Urothelium cell line (cell line): ENCODE data around the gene HYI.
"Not testable (repeated sequence)": the region's sequence is repeated elsewhere in the genome, so short reads cannot be mapped to it uniquely, and the experiment has no call there.

ENCODE experiments used
- DNase-seq: peaks from one replicate; pipeline ENCODE4 v3.0.0; 2011; ENCODE audit warnings: low spot score, mixed read lengths
- FAIRE-seq: peaks from 2 replicates; lab custom pipeline; 2011; peaks lifted over from hg19 to GRCh38; lab: Jason Lieb, UNC

Gene HYI

DNA sequence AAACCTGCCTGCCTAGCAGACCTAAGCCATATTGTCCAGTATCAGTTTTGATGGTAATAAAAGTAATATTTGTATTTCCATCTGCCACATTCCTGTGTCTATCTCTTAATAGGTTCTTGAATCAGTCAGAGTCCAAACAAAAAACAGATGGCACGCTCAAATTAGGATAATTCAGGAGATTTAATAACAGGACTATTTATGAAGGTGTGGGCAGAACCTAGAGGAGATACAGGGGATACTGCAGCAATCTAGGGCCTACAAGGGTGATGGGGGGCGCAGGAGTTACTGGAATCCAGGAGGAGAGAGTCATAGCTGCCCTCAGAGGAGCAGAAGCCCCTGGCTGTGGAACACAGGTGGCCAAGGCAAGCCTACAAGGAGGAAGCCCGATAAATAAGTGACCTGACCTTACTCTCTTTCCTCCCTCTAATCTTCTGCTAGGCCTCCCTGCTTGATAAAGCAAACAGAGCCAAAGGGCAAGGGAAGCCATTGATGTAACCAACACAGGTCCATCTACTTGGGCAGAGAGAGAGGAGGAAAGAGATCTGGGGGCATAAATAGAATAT, 11.9 kb upstream of the HYI start:
- no peak for FAIRE-seq
- no peak for DNase-seq

DNA sequence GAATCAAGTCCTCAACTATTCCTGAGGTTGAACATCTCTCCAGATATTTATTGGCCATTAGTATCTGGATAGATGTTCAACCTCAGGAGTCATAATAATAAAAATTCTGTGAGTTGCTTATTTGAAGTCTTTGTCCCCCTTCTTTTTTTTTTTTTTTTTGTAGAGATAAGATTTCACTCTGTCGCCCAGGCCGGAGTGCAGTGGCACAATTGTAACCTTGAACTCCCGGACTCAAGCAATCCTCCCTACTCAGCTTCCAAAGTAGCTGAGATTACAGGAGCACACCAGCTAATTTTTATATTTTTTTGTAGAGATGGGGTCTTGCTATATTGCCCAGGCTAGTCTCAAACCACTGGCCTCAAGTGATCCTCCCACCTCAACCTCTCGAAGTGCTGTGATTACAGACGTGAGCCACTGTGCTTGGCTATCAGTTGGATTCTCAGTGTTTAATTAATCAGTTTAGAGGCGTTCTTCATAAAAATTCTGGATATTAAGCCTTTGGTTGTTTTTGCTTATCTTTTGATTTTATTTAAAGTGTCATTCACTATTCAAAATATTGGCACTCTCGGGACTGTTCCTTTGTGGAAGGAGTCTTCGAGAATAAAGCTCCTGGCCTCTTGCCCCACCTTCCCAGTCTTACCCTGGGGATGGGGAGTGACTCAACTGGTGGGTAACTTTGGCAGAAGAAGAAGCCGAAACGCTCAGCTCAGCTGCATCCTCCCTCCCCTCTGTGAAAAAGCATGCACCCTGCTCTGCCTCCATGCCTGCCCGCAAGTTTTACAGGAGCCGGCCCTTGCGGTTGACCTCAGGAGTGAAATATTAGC, 11.2 kb upstream of the HYI start:
- FAIRE-seq (no peak), DNase-seq (peak; percentile 77)

DNA sequence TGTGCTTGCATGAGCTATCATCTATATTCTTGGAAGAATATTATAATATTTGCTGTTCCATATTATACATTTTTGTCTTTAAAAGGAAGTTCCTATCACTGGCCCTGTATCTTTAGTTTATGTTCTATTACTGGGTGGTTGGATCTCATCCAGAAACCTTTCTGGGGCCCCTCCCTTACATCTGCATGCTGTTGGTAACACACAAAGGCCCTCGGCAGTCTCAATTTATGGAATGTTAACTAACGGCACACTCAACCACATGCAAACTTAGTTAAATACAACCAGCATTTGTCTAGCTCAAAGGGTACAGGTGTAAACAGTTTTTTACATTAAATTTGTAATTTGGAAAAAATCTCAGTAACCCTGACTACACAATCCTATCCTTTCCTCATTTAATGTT, 9.7 kb upstream of the HYI start:
- DNase-seq (no peak), FAIRE-seq (no peak)

DNA sequence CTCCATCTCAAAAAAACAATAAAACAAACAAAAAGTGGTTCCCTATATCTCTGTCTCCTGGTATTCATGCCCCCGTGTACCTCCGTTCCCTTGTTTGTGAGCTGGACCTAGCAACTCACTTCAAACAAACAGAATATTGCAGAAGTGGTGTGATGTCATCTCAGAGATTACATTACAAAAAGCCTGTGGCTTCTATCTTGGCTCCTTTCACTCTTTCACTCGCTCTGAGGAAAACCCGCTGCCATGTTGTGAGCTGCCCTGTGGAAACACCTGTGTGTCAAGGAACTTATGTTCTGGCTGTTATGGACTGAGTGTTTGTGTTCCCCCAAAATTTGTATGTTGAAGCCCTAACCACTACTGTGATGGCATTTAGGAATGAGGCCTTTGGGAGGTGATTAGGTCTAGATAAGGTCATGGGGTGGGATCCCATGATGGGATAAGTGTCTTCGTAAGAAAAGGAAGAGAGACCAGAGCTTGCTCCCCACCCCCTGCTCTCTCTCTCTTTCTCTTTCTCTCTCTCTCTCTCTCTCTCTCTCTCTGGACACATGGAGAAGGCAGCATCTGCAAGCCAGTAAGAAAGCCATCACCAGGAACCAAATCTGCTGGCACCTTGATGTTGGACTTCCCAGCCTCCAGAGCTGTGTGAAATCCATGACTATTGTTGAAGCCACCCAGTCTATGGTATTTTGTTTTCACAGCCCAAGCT, 7.4 kb upstream of the HYI start:
- DNase-seq (no peak), FAIRE-seq (no peak)

DNA sequence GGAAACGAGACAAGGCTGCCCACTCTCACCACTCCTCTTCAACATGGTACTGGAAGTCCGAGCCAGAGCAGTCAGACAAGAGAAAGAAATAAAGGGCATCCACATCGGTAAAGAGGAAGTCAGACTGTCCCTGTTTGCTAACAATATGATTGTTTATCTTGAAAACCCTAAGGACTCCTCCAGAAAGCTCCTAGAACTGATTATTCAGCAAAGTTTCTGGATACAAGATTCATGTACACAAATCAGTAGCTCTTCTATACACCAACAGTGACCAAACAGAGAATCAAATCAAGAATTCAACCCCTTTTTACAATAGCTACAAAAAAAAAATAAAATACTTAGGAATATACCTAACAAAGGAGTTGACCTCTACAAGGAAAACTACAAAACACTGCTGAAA, 4.6 kb upstream of the HYI start:
- not testable (repeated sequence) for DNase-seq, FAIRE-seq

DNA sequence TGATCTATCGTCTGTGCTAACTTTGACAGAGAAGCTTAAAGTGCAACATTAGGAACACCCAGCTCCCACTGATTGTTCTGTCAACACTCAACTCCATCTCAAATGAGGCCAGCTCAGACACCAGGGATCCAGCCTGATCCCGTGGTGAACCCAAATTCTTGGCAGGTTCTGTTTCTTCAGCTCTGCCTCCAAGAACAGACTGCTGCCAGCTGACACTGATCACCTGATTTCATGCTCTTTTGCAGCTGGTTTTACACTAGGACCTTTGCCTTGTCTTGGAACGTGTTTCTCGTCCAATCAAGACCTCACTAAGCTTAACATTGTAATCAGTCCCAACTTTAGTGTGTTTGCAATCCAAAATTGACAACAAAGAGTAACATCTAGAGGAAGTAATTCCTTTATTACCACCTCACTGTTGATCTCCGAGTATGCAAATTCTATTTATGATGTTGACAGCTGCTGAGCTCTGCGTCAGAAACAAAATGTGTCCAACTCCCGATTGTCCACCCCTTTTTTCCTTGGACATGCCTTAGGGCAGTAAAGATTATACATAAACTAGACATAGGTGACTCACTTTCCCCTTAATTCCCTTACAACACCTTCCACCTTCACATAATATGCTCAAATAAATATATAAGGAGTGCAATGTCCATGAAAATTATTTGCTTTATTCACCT, 1.6 kb upstream of the HYI start:
- FAIRE-seq = peak; percentile 13

DNA sequence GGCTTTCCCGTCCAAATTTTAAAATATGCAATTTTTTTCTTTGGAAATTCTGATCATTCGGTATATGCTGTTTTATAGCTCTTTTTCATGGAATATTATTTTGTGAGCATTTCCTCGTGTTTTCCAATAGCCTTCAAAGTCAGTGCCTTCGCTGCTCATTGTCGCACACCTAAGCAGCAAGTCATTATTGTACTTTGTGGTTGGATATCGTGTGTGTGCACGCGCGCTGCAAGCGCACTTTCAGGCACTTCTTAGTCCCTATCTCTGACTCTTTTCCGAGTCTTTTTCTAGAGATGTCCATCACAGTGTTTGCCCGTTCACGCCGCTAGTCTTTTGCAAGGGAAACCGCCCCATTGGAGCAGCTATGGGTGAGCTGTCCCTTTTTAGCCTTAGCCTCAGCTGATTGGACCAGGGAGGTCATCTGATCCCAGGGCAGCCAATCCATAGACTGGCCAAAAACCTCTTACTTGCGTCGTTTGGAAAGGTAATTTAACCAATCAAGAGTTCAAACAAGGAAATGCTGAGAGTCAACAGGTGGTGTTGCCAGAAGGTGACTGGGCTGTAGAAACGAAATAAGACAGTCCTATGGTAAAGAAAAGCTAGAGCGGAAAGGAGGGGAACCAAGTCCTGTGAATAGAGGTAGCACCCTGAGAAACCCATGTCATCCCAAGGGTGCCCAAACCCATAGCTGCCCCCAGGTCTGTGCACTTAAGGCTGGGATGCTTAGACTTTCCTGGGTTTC, 710 bp upstream of the HYI start:
- no peak for FAIRE-seq

More for the DNA sequence above, 1.6 kb upstream of the HYI start:
- DNase-seq = no peak

DNA sequence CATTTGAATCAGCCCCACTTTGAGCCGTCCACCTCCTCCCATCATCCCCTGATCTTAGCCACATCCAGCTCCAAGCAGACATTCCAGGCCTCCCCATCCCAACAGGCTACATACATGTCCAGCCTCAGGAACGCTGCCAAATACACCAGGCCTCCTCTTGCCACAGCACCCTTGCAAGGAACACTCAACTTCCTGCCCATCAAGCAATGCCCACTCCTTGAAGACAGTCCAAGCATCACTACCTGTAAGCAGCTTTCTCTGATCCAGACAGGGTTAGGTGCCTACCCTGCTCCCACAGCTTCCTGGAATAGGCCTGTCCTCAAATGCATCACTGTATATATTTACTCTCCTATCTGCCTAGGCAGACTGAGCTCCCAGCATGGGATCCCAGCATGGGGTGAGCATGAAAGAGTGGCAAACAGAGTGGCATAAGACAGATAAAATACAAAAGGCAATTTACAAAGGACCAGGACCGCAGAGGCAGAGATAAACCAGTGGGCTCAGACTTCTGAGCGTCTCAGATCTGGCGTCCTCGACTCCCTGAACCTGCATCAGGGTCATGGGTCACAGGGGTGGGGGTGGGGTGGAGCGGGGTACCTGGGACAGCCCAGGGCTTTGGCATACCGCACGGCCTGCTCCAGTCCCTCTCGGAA, 816 bp downstream of the HYI start:
- FAIRE-seq (no peak), DNase-seq (no peak)

More for the DNA sequence above, 710 bp upstream of the HYI start:
- no peak for DNase-seq

DNA sequence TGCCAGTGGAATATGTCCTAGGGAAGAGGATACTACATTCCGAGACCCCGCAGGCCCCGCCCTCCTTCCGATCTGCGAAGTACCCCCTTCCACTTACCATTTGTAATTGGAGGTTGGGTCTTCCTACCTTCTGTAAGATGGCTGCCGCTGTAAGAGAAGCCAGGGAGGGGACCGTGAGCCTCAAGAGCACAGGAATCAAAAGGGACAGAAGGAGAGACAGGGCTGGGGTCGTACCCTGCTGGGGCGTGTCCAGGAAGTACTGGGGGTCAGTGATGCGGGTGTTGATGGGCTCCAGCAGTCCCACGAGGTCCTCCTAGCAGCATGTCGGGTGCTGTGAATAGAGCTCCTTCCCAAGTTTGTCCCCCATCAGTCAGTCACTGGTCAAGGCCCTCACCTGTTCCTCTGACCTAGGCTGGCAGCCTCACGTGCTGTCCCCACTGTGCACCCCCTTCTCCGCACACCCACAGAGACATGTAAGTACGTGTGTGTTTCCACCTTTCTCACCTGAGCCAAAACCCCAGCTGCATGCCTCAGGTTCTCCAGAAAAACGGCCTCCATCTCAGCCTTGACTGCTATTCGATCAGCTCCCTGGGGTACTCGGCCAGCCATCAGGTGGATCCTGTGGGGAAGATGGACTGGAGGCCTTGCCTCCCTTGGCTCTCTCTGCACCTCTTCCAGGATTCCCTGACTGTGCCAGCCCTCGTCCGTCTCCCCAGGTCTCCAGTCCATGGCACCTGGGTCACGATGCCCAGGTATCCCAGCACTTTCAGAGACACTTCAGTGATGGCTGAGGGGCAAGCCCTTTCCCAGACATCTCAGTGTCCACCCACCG, 1.8 kb downstream of the HYI start:
- no peak for DNase-seq
- no peak for FAIRE-seq

DNA sequence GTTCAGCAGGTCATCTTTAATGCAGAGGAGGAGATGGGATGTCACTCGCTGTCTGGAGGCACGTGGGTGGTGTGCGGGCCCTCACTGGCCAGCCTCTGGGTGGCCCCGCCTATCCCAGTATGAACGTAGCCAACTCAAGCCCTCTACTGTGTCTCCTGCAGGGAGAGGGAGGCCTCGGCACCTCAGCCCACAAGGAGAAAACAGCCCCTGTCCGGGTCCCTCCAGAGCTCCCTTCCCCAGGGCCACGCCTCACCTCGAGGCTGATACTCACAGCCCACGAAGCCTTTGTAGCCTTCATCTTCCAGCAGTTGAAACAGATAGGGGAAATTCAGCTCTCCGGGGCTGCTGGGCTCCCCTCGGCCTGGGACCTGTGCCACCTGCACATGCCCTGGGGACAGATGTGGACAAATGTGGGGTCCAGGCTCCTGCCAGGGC, 2.6 kb downstream of the HYI start:
- DNase-seq (no peak), FAIRE-seq (no peak)

DNA sequence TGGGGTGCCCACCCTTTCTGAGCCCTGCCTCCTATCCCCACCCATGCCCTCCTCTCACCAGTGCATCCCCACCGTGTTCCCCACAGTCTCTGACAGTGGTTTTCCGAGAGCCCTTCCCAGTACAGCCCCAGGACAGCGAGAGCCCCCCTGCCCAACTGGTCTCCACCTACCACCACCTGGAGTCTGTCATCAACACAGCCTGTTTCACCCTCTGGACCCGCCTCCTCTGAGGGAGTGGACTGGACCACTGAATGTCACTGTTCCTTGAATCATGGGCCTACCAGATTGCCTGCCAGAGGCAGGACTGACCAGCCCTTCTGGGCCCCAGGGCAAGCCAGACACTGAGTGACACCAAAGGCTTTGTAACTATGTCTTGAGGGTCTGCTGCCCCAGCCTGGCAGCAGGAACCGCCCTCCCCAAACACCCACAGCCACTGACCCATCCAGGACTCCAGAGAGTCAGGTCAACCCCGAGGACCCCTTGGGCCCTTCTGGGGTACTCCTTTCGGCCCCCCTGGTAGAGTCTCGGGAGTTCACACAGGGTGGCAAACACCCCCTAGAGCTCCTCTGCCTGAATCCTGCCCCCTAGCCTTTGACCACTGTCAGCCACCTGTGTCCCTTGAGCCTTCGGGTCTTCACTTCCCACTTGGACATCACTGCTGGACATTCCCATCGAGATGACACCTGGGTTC, 3.3 kb downstream of the HYI start:
- no peak for FAIRE-seq
- DNase-seq = no peak

DNA sequence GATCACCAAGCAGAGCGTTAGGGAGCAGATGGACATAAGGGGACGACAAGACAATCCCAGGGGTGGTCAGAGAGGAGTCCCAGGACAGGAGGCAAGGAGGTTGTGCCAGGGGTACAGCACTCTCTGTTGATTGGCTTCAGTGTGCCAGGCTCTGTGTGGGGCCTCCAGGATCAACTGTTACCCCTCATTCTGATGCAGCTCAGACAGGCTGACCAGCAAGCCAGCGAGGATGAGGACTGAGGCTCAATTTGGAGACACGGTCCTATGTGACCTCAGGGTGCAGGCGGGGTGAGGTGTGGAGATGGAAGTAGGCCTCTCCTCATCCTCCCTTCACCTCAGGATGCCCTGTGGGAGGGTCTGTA, 4.0 kb downstream of the HYI start:
- no peak for FAIRE-seq
- no peak for DNase-seq

DNA sequence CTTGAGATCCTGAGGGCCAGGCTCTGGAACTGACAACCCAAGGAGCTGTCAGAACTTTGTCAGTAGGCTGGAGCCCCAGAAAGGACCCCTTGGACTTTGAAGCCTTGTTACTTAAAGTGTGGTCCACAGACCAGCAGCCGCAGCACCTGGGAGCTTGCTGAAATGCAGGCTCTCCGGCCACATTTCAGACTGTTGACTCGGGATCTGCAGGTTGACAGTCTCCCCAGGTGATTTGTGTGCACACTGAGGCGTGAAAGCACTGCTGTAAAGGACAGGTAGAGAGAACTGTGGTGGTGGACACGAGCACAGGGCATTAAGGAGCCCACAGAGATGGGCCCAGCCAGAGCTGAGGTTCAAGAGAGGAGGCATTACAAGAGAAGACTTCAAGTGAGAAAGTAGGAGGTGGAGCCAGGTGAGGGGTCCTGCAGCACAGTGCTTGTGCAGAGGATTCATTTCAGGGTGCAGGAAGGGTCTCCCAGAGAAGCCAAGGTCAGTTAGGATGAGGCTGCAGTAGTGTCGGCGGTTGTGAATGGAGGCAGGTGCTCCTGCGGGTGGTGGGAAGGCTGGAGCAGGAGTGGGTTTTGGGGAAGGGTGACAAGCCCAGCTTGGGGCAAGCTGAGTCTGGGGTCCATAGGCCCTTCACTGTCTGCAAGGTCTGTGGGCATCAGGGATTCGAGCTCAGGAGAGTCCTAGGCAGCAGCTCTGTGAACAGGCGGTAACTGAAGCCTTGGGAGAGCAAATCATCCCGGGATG, 4.6 kb downstream of the HYI start:
- FAIRE-seq = no peak

DNA sequence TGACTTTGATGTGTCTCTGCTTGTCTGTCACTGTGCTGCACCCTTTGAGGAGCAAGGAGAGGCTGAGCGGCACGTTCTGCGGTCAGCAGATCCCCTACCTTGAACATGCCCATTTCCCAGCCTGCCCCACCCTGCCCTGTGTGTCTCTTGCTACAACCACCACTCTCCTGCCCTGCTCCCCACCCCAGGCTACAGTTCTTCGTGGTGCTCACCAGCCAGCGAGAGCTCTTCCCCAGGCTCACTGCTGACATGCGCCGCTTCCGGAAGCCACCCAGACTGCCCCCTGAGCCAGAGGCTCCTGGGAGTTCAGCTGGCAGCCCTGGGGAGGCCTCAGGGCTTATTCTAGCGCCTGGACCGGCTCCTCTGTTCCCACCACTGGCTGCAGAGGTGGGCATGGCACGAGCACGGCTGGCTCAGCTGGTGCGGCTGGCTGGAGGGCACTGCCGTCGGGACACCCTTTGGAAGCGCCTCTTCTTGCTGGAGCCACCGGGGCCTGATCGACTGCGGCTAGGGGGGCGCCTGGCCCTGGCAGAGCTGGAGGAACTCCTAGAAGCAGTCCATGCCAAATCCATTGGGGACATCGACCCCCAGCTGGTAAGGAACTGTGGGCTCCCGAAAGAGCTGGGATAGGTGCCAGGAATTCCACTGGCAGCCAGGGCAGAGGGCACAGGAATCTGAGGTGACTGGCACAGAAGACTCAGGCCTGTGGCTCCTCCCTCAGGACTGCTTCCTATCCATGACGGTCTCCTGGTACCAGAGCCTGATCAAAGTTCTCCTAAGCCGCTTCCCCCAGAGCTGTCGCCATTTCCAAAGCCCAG, 5.6 kb downstream of the HYI start:
- DNase-seq (no peak), FAIRE-seq (no peak)

More for the DNA sequence above, 4.6 kb downstream of the HYI start:
- DNase-seq = no peak

DNA sequence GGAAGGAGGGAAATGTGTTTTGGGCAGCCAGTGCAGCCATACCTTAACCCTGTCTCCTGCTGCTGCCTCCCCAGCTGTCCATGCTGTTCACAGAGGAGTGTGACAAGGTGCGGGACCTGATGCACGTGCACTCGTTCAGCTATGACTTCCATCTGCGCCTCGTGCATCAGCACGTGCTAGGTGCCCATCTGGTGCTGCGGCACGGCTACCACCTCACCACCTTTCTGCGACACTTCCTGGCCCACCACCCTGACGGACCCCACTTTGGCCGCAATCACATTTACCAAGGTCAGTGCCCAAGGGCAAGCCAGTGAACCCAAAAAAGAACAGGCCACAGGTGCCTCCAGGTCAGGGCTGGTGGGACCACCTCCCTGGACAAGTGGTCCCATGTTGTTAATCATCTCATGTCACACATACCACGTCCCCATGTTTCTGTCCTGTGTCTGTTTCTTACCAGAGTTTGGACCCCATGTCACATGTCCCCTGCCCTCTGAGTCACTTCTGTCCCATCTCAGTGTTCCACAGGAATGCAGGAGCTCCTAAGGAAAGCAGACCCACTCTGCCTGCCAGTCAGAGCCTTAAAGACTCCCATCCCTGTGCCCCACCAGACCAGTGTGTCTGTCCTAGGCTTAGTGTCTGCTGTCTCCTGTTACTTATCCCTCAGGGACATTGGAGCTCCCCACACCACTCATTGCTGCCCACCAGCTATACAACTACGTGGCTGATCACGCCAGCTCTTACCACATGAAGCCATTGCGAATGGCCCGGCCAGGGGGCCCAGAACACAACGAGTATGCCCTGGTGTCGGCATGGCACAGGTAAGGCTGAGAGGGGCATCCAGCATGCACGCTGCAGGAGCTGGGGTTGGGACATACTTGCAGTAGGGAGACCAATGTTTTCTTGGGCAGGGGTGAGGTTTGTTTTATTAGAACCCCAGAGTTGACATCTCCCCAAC, 6.6 kb downstream of the HYI start:
- DNase-seq = no peak
- peak; percentile 9 for FAIRE-seq

DNA sequence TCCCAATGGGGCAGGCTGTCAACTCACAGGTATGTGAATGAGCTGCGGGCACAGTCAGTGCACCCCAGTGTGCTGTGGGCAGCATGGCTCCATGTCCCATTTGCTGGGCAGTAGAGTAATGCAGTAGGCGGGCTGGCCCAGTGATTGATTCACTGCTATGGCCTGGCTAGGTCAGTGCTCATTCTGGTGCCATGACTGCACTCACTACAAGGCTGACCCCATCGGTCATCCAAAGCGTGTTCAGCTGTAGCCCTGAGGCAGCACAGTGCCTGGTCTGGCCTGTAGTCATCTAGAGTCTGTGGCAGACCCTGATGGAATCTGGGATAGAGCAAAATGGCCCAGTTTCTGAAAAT, 7.4 kb downstream of the HYI start:
- FAIRE-seq = peak; percentile 71
- DNase-seq = no peak
